K562 (cell line): ENCODE measurements around the gene CAPN7. TPM values are rescaled to one million over a fixed set of nuclear protein-coding genes. Genes with fewer than 3 reads are reported as not detected.

Source experiments
- ATAC-seq: fragments of 200-7000 bp; cut with Tn5 transposase; 3 replicates; pipeline ENCODE4 v1.9.1; 2020; ENCODE audit warnings: moderate library complexity
- BruUV-seq: library from RNA; stranded (reverse); fragments of 400-500 nt; replicated peaks from 2 replicates; lab custom pipeline; 2021; lab: Mats Ljungman, UMichigan
- CTCF ChIA-PET: fragments of 300-600 bp; formaldehyde crosslinking; extraction: SDS; loops from one replicate; lab custom pipeline; 2021; ENCODE audit warnings: low intra/inter-chr PET ratio; lab: Yijun Ruan, JAX
- POLR2A ChIA-PET: fragments of 300-600, 350-650 bp; sonication (Branson Sonifier 250); formaldehyde crosslinking; extraction: SDS; loops from one replicate; lab custom pipeline; 2021; ENCODE audit warnings: antibody characterized with exemption, inconsistent platforms; lab: Yijun Ruan, JAX
- DNase-seq, 4 experiments: peaks; one replicate each; pipeline versions ENCODE4 v3.0.0 to v3.0.0-alpha.2; 2011 to 2018; ENCODE audit warnings: low spot score in 3 of 4, mixed read lengths in 3 of 4; ENCODE audit errors: extremely low read depth in 1 of 4
- FAIRE-seq: peaks from 2 replicates; lab custom pipeline; 2011; peaks lifted over from hg19 to GRCh38; lab: Jason Lieb, UNC
- H2AFZ ChIP-seq: 2 replicates; pipeline ENCODE4 v1.6.0; 2011; ENCODE audit warnings: low read depth, low read length, control low read depth, inconsistent platforms
- H3K27ac ChIP-seq: fragments of 200-600 bp; 3 replicates; pipeline ENCODE4 v1.8.0; 2011; ENCODE audit warnings: low read depth, mild to moderate bottlenecking, control low read depth, inconsistent platforms, low read length, moderate library complexity, mixed read lengths; ENCODE audit errors: extremely low read depth
- H3K27me3 ChIP-seq, 2 experiments: fragments of 300-600 bp in 1 of 2; 2 replicates in 1 of 2; 3 replicates in 1 of 2; pipeline versions ENCODE4 v1.6.0 to v1.8.0; 2011; ENCODE audit warnings: inconsistent platforms in 2 of 2, low read length in 2 of 2, mild to moderate bottlenecking in 1 of 2, mixed read lengths in 1 of 2, moderate library complexity in 1 of 2; ENCODE audit not compliant: control insufficient read depth in 2 of 2, insufficient read depth in 2 of 2
- H3K36me3 ChIP-seq: fragments of 300-600 bp; 3 replicates; pipeline ENCODE4 v1.8.0; 2011; ENCODE audit warnings: mild to moderate bottlenecking, low read length, inconsistent platforms; ENCODE audit not compliant: control insufficient read depth, insufficient read depth
- H3K4me1 ChIP-seq, 2 experiments: fragments of 200-600 bp in 1 of 2; replicated peaks in 1 of 2; 2 replicates in 1 of 2; 3 replicates in 1 of 2; pipeline versions ENCODE4 v1.5.1 to v1.8.0; 2011; ENCODE audit warnings: inconsistent platforms in 2 of 2, low read length in 2 of 2, mild to moderate bottlenecking in 1 of 2, mixed read lengths in 1 of 2, moderate library complexity in 1 of 2; ENCODE audit not compliant: control insufficient read depth in 2 of 2, insufficient read depth in 2 of 2
- H3K4me2 ChIP-seq: 2 replicates; pipeline ENCODE4 v1.6.1; 2011; ENCODE audit warnings: low read length, control low read depth, inconsistent platforms, mixed read lengths; ENCODE audit not compliant: insufficient read depth
- H3K4me3 ChIP-seq: fragments of 200-600 bp; sonication (generic), shearing (Covaris generic); 2 replicates; pipeline ENCODE4 v1.5.1; 2016; ENCODE audit warnings: control low read depth, inconsistent platforms
- H3K79me2 ChIP-seq: fragments of 200-600 bp; 3 replicates; pipeline ENCODE4 v1.8.0; 2011; ENCODE audit warnings: low read length, inconsistent platforms; ENCODE audit not compliant: control insufficient read depth, insufficient read depth
- H3K9ac ChIP-seq, 2 experiments: 2 replicates each; pipeline versions ENCODE4 v1.6.0 to v1.6.1; 2011; ENCODE audit warnings: low read depth in 2 of 2, low read length in 2 of 2, control low read depth in 1 of 2, inconsistent platforms in 1 of 2, mild to moderate bottlenecking in 1 of 2, mixed read lengths in 1 of 2; ENCODE audit not compliant: insufficient read depth in 1 of 2
- H3K9me1 ChIP-seq: one replicate; pipeline ENCODE4 v1.6.0; 2011; ENCODE audit warnings: inconsistent platforms, mild to moderate bottlenecking, low read length, moderate library complexity; ENCODE audit not compliant: control insufficient read depth, insufficient read depth
- H3K9me3 ChIP-seq: replicated peaks from 2 replicates; pipeline ENCODE4 v1.5.1; 2011; ENCODE audit warnings: low read depth, low read length, inconsistent platforms; ENCODE audit not compliant: control insufficient read depth, insufficient read depth
- H4K20me1 ChIP-seq: replicated peaks from 2 replicates; pipeline ENCODE4 v1.6.1; 2011; ENCODE audit warnings: low read length, inconsistent platforms, mixed read lengths; ENCODE audit not compliant: control insufficient read depth, insufficient read depth
- ARNT ChIP-seq, 2 experiments: fragments of 450-650 bp; IDR thresholded peaks; 2 replicates each; pipeline ENCODE4 v1.6.1; 2016; ENCODE audit warnings: mild to moderate bottlenecking in 1 of 2
- MIER1 ChIP-seq: fragments of 450-650 bp; IDR thresholded peaks from 2 replicates; pipeline ENCODE4 v1.6.1; 2016; ENCODE audit warnings: antibody characterized with exemption, mild to moderate bottlenecking, low read depth
- MYNN ChIP-seq, 2 experiments: sonication (generic); formaldehyde crosslinking in 1 of 2; IDR thresholded peaks; 2 replicates each; pipeline versions ENCODE4 v1.5.0 to v1.6.1; 2016 to 2020; ENCODE audit warnings: antibody characterized with exemption in 1 of 2, missing genetic modification reagents in 1 of 2
- POLR2AphosphoS2 ChIP-seq: IDR thresholded peaks from 2 replicates; pipeline ENCODE4 v1.6.1; 2012; ENCODE audit warnings: low read length, improper control_type of control experiment
- POLR2G ChIP-seq: fragments of 200-400 bp; formaldehyde crosslinking; IDR thresholded peaks from 2 replicates; pipeline ENCODE4 v1.6.1; 2017; ENCODE audit warnings: low read depth, mild to moderate bottlenecking, antibody characterized with exemption, low read length, moderate library complexity
- WGBS: fragments of 100-300 bp; shearing (Covaris generic); methylation state at CpG from one replicate; pipeline ENCODE4 v1.1.6; 2016; ENCODE audit warnings: low coverage, mixed read lengths; ENCODE audit not compliant: insufficient coverage; ENCODE audit errors: missing lambda C conversion rate; 5-methylcytosine and 5-hydroxymethylcytosine counted together
- in situ Hi-C: fragments of 300-500 bp; cut with MboI; formaldehyde crosslinking; loops from 4 replicates; pipeline ENCODE4 v1.15.0; 2018; ENCODE audit warnings: inconsistent platforms, mixed read lengths
- intact Hi-C: fragments of 100-400 bp; cut with micrococcal nuclease; formaldehyde crosslinking; loops from 2 replicates; pipeline ENCODE4 v1.14.2; 2022
- polyA plus RNA-seq, 8 experiments: library from polyadenylated mRNA; depleted of rRNA in 4 of 8; stranded (reverse) in 5 of 8; unstranded in 3 of 8; fragments of >200 nt; fragmentation: Nextera tagmentation in 2 of 8; fragmentation: Illumina TruSeq in 1 of 8; extraction: Ambion mirVana in 2 of 8; extraction: Trizol in 1 of 8; gene quantifications; 2 replicates each; pipeline versions ENCODE4 v1.2.1 to v1.2.3, GENCODE V29; 2011 to 2014; ENCODE audit warnings: inconsistent platforms in 1 of 8, missing spikeins in 1 of 8
- total RNA-seq, 7 experiments: library from RNA; depleted of rRNA in 6 of 7; stranded (reverse); fragments of >200 nt in 6 of 7; fragmentation: Illumina TruSeq in 2 of 7; extraction: Trizol in 2 of 7; gene quantifications; 2 replicates each; pipeline versions ENCODE4 v1.2.1 to v1.2.3, GENCODE V29; 2011 to 2021; ENCODE audit warnings: low replicate concordance in 1 of 7
- TF ChIP-seq, protein P1 (sequence below): fragments of 450-650 bp; conservative IDR thresholded peaks from 2 replicates; pipeline ENCODE4 v1.6.1; 2016; ENCODE audit warnings: missing genetic modification characterization, low read depth, mild to moderate bottlenecking, control low read depth, missing compliant biosample characterization

The CAPN7 gene
- total and polyA plus RNA-seq, 9 of the 15 experiments (the other 6 are each of a cell fraction or from before 2014, with no cell fraction given) = 6.5 to 42.7 (median 32.7) TPM

DNA sequence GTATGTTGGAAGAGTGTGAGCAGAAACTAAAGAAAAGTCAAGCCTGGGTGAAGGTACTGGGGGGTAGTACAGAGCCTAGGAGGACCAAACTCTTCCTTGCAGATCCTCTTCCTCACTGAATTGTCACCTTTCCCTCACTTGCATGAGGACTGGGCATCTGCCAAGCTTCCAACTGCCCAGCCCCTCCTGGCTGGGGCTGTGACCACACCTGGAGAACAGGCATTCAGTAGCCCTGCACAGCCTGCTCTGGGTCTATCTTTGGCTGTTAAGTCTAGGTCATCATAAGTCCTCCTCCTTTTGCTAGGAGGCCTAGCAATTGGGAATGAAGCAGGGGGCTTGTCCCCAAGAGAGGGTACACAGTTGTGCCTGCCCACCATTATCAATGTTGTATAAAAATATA is 55.2 kb downstream of the CAPN7 start:
- ChIA-PET CTCF (no interaction called here), POLR2A (interaction anchor here (1.1 kb wide), 1 partner anchor 9 kb away, joined by 3 read pairs; no protein-coding TSS in a partner anchor)
- Histone ChIP-seq H4K20me1 (no peaks in the 10 kb centered on the region; the same call in 1 of the 2 replicates), H3K9me3 (no peaks in the 10 kb centered on the region), H3K36me3 (peaks cover 49% of the 10 kb centered on the region; the same call in 2 of the 3 replicates), H3K9ac (no peak overlapping the region), H3K4me1 (no peaks in the 10 kb centered on the region; a peak in 1 of 5 replicates), H3K27ac (no peak overlapping the region), H3K9me1 (no peaks in the 10 kb centered on the region), H3K4me3 (no peak overlapping the region), H2AFZ (no peak overlapping the region), H3K27me3 (no peaks in the 10 kb centered on the region), H3K4me2 (no peak overlapping the region), H3K79me2 (no peaks in the 10 kb centered on the region)
- TF ChIP-seq POLR2AphosphoS2 (peak; percentile 3; the same call in 1 of the 2 replicates), MIER1 (no peak), MYNN (IDR thresholded peaks at IDR 0.05) (0 out of 2 replicates have a peak, but pooled peaks have one; percentile 22), MYNN (CRISPR knock-in tag; IDR thresholded peaks at IDR 0.05) (no peak), ARNT (IDR thresholded peaks at IDR 0.05) (no peak)
- DNase-seq (no peak), ATAC-seq (no peak), FAIRE-seq (no peak)
- intact Hi-C loops = no loop called here
- BruUV-seq = no TSS peak
- in situ Hi-C loops = no loop called here

DNA sequence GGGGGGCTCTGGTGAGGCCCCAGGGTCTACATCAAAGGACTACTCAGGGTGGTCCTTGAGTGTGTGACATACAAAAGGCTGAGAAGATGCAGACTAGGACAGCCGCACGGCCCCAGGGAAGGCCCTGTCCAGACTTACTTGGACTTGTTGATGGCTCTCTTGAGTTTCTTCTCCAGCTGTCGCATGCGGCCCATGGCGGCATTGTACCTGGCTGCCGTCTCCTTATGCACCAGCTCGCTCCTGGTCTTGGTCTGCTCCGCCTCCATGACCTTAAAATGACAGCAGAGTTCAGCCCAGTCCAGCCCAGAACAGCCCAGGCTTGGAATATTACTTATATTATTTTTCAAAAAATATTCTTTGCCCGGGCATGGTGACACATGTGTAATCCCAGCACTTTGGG is 56.0 kb downstream of the CAPN7 start:
- H3K9me1 ChIP-seq = no peaks in the 10 kb centered on the region
- BruUV-seq = no TSS peak
- no peaks in the 10 kb centered on the region for H3K9me3 ChIP-seq
- TF ChIP-seq POLR2G = peak; percentile 61
- TF ChIP-seq, protein P1, sequence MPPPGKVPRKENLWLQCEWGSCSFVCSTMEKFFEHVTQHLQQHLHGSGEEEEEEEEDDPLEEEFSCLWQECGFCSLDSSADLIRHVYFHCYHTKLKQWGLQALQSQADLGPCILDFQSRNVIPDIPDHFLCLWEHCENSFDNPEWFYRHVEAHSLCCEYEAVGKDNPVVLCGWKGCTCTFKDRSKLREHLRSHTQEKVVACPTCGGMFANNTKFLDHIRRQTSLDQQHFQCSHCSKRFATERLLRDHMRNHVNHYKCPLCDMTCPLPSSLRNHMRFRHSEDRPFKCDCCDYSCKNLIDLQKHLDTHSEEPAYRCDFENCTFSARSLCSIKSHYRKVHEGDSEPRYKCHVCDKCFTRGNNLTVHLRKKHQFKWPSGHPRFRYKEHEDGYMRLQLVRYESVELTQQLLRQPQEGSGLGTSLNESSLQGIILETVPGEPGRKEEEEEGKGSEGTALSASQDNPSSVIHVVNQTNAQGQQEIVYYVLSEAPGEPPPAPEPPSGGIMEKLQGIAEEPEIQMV (tag) = no peak
- 94% methylated on average over 9 of the region's 9 CpGs for WGBS
- peaks cover 42% of the 10 kb centered on the region; the same call in 2 of the 3 replicates for H3K36me3 ChIP-seq
- CTCF ChIA-PET = no interaction called here
- H3K4me3 ChIP-seq = no peak overlapping the region
- no peaks in the 10 kb centered on the region for H3K79me2 ChIP-seq
- in situ Hi-C loops (no loop called here), intact Hi-C loops (no loop called here)
- FAIRE-seq (no peak), ATAC-seq (no peak), DNase-seq (no peak)
- H3K4me1 ChIP-seq = no peaks in the 10 kb centered on the region; a peak in 1 of 5 replicates
- no peak overlapping the region for H3K27ac ChIP-seq
- H3K27me3 ChIP-seq = no peaks in the 10 kb centered on the region
- H2AFZ ChIP-seq = no peak overlapping the region
- no peaks in the 10 kb centered on the region; the same call in 1 of the 2 replicates for H4K20me1 ChIP-seq
- H3K4me2 ChIP-seq = no peak overlapping the region
- POLR2A ChIA-PET = interaction anchor here (1.1 kb wide), 1 partner anchor 10 kb away, joined by 3 read pairs; no protein-coding TSS in a partner anchor
- no peak overlapping the region for H3K9ac ChIP-seq
